ENCODE results near the gene CDH26. TPM values are rescaled to one million over a fixed set of nuclear protein-coding genes. Genes with fewer than 3 reads are reported as not detected.

Gene CDH26
- total RNA-seq, 2 experiments from 2014 or later = 0.75 to 1.1 TPM

- Histone ChIP-seq H3K4me1 (ENCODE audit: insufficient read depth, low read length) (peaks cover 23% of the 10 kb centered on the region), H3K9me3 (ENCODE audit: control insufficient read depth in 1 of 2, insufficient read depth in 1 of 2, low read length in 2 of 2) (peaks cover 0 to 5% of the 10 kb centered on the region in 2 experiments), H3K27me3 (ENCODE audit: control insufficient read depth in 1 of 2, insufficient read depth in 2 of 2, low read length in 2 of 2) (no peaks in the 10 kb centered on the region), H3K27ac (ENCODE audit: low read depth in 1 of 2, low read length in 2 of 2) (no peak overlapping the region), H3K36me3 (ENCODE audit: insufficient read depth, low read length) (peaks cover 31% of the 10 kb centered on the region), H3K4me3 (ENCODE audit: low read length) (no peak overlapping the region)
- Mint-ChIP-seq H3K9me3 (no peaks in the 10 kb centered on the region), H3K27ac (peak overlapping the region; percentile 99), H3K27me3 (no peaks in the 10 kb centered on the region), H3K36me3 (ENCODE audit: low read depth) (peaks cover 54% of the 10 kb centered on the region), H3K4me3 (peak overlapping the region; percentile 38), H3K4me1 (ENCODE audit: low read depth) (peaks cover 46% of the 10 kb centered on the region)
- intact Hi-C loops (cut with DNase I, micrococcal nuclease) = no loop called here
- DNase-seq (no peak), ATAC-seq (ENCODE audit: poor library complexity) (no peak)
- ChIA-PET POLR2A (no interaction called here), CTCF (no interaction called here)
- no peak for TF ChIP-seq CTCF (IDR thresholded peaks at IDR 0.05)
Measured at GRCh38 chr20:59942245-59942644, 16.0 kb upstream of the CDH26 start.

GRCh38 chr20:59944726-59945125 is 13.5 kb upstream of the CDH26 start:
- ATAC-seq (ENCODE audit: poor library complexity) (no peak), DNase-seq (no peak)
- Histone ChIP-seq H3K36me3 (ENCODE audit: insufficient read depth, low read length) (peaks cover 31% of the 10 kb centered on the region), H3K27ac (ENCODE audit: low read depth in 1 of 2, low read length in 2 of 2) (no peak overlapping the region), H3K27me3 (ENCODE audit: control insufficient read depth in 1 of 2, insufficient read depth in 2 of 2, low read length in 2 of 2) (no peaks in the 10 kb centered on the region), H3K9me3 (ENCODE audit: control insufficient read depth in 1 of 2, insufficient read depth in 1 of 2, low read length in 2 of 2) (no peaks in the 10 kb centered on the region), H3K4me1 (ENCODE audit: insufficient read depth, low read length) (peaks cover 7% of the 10 kb centered on the region), H3K4me3 (ENCODE audit: low read length) (no peak overlapping the region)
- Mint-ChIP-seq H3K4me1 (ENCODE audit: low read depth) (peaks cover 43% of the 10 kb centered on the region), H3K27ac (no peak overlapping the region), H3K9me3 (no peaks in the 10 kb centered on the region), H3K36me3 (ENCODE audit: low read depth) (peaks cover 57% of the 10 kb centered on the region), H3K4me3 (no peak overlapping the region), H3K27me3 (no peaks in the 10 kb centered on the region)
- CTCF ChIA-PET = interaction anchor here (2.1 kb wide), 1 partner anchor 11 kb away, joined by 15 read pairs; the partner anchor contains the start of gene SYCP2
- TF ChIP-seq CTCF (IDR thresholded peaks at IDR 0.05) = no peak
- intact Hi-C loops (cut with DNase I, micrococcal nuclease) = loop anchor here (5.0 kb wide), 2 partner anchors 1283 to 1943 kb away; no protein-coding TSS in a partner anchor
- POLR2A ChIA-PET = interaction anchor here (1.5 kb wide), 1 partner anchor 10 kb away, joined by 6 read pairs; no protein-coding TSS in a partner anchor

GRCh38 chr20:59945175-59945574 is 13.0 kb upstream of the CDH26 start:
- POLR2A ChIA-PET = interaction anchor here (1.5 kb wide), 1 partner anchor 11 kb away, joined by 6 read pairs; no protein-coding TSS in a partner anchor
- no peak overlapping the region for H3K4me3 ChIP-seq (ENCODE audit: low read length)
- Mint-ChIP-seq H3K4me3 (no peak overlapping the region), H3K9me3 (no peaks in the 10 kb centered on the region), H3K27ac (peak overlapping the region; percentile 31), H3K4me1 (ENCODE audit: low read depth) (peaks cover 43% of the 10 kb centered on the region), H3K36me3 (ENCODE audit: low read depth) (peaks cover 57% of the 10 kb centered on the region), H3K27me3 (no peaks in the 10 kb centered on the region)
- CTCF ChIA-PET = interaction anchor here (1.8 kb wide), 1 partner anchor 9 kb away, joined by 4 read pairs; no protein-coding TSS in a partner anchor
- H3K4me1 ChIP-seq (ENCODE audit: insufficient read depth, low read length) = peaks cover 6% of the 10 kb centered on the region
- H3K9me3 ChIP-seq (ENCODE audit: control insufficient read depth in 1 of 2, insufficient read depth in 1 of 2, low read length in 2 of 2) = no peaks in the 10 kb centered on the region
- intact Hi-C loops (cut with DNase I, micrococcal nuclease) = loop anchor here (5.0 kb wide), 2 partner anchors 1282 to 1942 kb away; no protein-coding TSS in a partner anchor
- no peak for TF ChIP-seq CTCF (IDR thresholded peaks at IDR 0.05)
- no peak for ATAC-seq (ENCODE audit: poor library complexity)
- no peaks in the 10 kb centered on the region for H3K27me3 ChIP-seq (ENCODE audit: control insufficient read depth in 1 of 2, insufficient read depth in 2 of 2, low read length in 2 of 2)
- no peak overlapping the region for H3K27ac ChIP-seq (ENCODE audit: low read depth in 1 of 2, low read length in 2 of 2)
- DNase-seq = no peak
- H3K36me3 ChIP-seq (ENCODE audit: insufficient read depth, low read length) = peaks cover 31% of the 10 kb centered on the region
